HFF-Myc (cell line): ENCODE data around the gene NCAPH2.

Experiments used
- DNase-seq: peaks from one replicate; pipeline ENCODE4 v3.0.0-alpha.2; 2011; ENCODE audit warnings: low read depth; ENCODE audit errors: extremely low read depth
- H3K4me3 ChIP-seq: replicated peaks from 2 replicates; pipeline ENCODE4 v1.5.1; 2011; ENCODE audit warnings: low read depth, mild to moderate bottlenecking, control low read depth, low read length
- TF ChIP-seq, protein P1 (sequence below): IDR thresholded peaks from 2 replicates; pipeline ENCODE4 v1.5.1; 2012; ENCODE audit warnings: mild to moderate bottlenecking, low read depth, low read length, control low read depth; ENCODE audit errors: missing control alignments

Gene NCAPH2

DNA sequence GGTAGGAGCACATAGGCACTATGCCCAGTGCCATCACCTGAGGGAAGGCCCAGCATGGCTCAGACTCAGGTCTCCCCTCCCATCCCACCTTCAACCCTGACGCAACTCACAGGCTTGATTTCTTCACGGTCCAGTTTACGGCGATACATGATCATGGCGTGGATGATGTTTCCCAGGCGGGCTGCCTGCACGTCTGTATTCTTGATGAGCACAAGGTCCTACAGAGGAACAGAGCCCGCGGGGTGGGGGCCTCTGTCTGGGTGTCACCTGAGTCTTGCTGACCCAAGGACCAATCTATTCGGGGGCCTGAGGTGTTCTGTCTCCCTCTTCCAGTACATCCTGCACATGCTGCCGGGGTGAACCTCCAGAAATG, 66.3 kb downstream of the NCAPH2 start:
- no peak overlapping the region for H3K4me3 ChIP-seq
- no peak for DNase-seq
- TF ChIP-seq, protein P1, sequence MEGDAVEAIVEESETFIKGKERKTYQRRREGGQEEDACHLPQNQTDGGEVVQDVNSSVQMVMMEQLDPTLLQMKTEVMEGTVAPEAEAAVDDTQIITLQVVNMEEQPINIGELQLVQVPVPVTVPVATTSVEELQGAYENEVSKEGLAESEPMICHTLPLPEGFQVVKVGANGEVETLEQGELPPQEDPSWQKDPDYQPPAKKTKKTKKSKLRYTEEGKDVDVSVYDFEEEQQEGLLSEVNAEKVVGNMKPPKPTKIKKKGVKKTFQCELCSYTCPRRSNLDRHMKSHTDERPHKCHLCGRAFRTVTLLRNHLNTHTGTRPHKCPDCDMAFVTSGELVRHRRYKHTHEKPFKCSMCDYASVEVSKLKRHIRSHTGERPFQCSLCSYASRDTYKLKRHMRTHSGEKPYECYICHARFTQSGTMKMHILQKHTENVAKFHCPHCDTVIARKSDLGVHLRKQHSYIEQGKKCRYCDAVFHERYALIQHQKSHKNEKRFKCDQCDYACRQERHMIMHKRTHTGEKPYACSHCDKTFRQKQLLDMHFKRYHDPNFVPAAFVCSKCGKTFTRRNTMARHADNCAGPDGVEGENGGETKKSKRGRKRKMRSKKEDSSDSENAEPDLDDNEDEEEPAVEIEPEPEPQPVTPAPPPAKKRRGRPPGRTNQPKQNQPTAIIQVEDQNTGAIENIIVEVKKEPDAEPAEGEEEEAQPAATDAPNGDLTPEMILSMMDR, result no peak
